CD4-positive, alpha-beta T cell treated with Interleukin-1 beta for 1 hour (primary cell): ENCODE measurements around the gene BFSP2.
"Not testable (repeated sequence)": the region's sequence is repeated elsewhere in the genome, so short reads cannot be mapped to it uniquely, and the experiment has no call there.

ENCODE experiments used
- DNase-seq, 2 donors: peaks; one replicate each; pipeline ENCODE4 v3.0.0-alpha.2; 2020 to 2022

Gene BFSP2

DNA sequence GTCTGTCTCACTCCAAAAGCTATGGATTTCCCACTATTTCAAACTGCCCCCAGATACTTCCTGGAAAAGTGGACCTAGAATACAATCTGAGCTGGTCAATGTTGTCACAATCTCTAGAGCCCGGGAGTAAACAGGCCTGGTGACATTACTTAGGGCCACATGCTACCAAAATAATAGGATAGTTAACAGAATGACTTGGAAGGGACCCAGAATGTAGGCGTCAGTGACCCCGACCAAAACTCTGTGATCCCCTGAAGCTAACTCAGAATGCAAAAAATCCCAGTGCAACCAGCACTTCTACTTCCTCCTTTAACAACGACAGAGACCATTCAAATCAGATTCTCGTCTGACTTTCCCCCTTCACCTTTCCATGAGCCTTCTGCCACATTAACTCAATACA lies 122.1 kb downstream of the BFSP2 start:
- DNase-seq = no peak

GRCh38 chr3:133523758-133524157 lies 123.9 kb downstream of the BFSP2 start:
- not testable (repeated sequence) for DNase-seq
